Measurements from ENCODE around the gene APOBEC3G. TPM values are rescaled to one million over a fixed set of nuclear protein-coding genes. Genes with fewer than 3 reads are reported as not detected.

APOBEC3G gene
- total and polyA plus RNA-seq, 2 of the 4 experiments (the other 2 are of a cell fraction): 5.3 to 7.0 TPM

GRCh38 chr22:39132281-39132680 is 55.2 kb downstream of the APOBEC3G start:
- no peak overlapping the region for H3K56ac ChIP-seq (ENCODE audit: extremely low read depth, insufficient read depth, low read length)
- H2BK15ac ChIP-seq (ENCODE audit: low read depth, low read length): no peak overlapping the region
- no peak overlapping the region for H2BK5ac ChIP-seq (ENCODE audit: low read depth, low read length, poor library complexity, severe bottlenecking)
- ChIA-PET CTCF (interaction anchor here (2.2 kb wide), 1 partner anchor 11 kb away, joined by 7 read pairs; no protein-coding TSS in a partner anchor), POLR2A (ENCODE audit: unreplicated experiment) (no interaction called here)
- H2AK9ac ChIP-seq (replicated peaks; ENCODE audit: low read depth, low read length, poor library complexity): peak overlapping the region; percentile 45
- WGBS, 2 experiments (ENCODE audit: extremely low coverage in 2 of 2, insufficient read length in 1 of 2): no CpG with 5 or more reads among the region's 6 CpGs
- no peak overlapping the region for H3K4me2 ChIP-seq (ENCODE audit: low read depth, low read length)
- intact Hi-C loops (cut with micrococcal nuclease): no loop called here
- no peak overlapping the region for H3K23ac ChIP-seq (ENCODE audit: low read depth, low read length)
- no peak overlapping the region for H4K8ac ChIP-seq (ENCODE audit: low read depth in 2 of 2, low read length in 2 of 2)
- no peak overlapping the region for H2BK20ac ChIP-seq (ENCODE audit: low read depth, low read length)
- no peak for TF ChIP-seq CTCF (conservative IDR thresholded peaks at IDR 0.05; ENCODE audit: low read depth, low read length)
- TF ChIP-seq CHD1 (IDR thresholded peaks at IDR 0.05; ENCODE audit: low read depth, low read length): no peak
- no peak for TF ChIP-seq ELK1 (IDR thresholded peaks at IDR 0.05; ENCODE audit: borderline replicate concordance, low read depth, low read length)
- no peak for TF ChIP-seq MXI1 (IDR thresholded peaks at IDR 0.05; ENCODE audit: borderline replicate concordance, low read depth, low read length)
- no peak for TF ChIP-seq USF2 (IDR thresholded peaks at IDR 0.05; ENCODE audit: low read depth, low read length)
- no peak for TF ChIP-seq RAD21 (IDR thresholded peaks at IDR 0.05; ENCODE audit: low read length)
- no peak for TF ChIP-seq NFE2L2 (IDR thresholded peaks at IDR 0.05; ENCODE audit: low read depth, low read length)
- TF ChIP-seq MAZ (IDR thresholded peaks at IDR 0.05; ENCODE audit: borderline replicate concordance, low read depth, low read length): no peak
- no peak for TF ChIP-seq BHLHE40 (IDR thresholded peaks at IDR 0.05; ENCODE audit: low read depth, low read length)
- TF ChIP-seq RFX5 (IDR thresholded peaks at IDR 0.05; ENCODE audit: low read depth, low read length): no peak
- no peak for TF ChIP-seq POLR2A (IDR thresholded peaks at IDR 0.05; ENCODE audit: low read depth, low read length)
- TF ChIP-seq SMC3 (IDR thresholded peaks at IDR 0.05; ENCODE audit: low read depth, low read length): no peak
- no peak for TF ChIP-seq CEBPB (IDR thresholded peaks at IDR 0.05; ENCODE audit: low read depth, low read length)
- TF ChIP-seq MAFK (IDR thresholded peaks at IDR 0.05; ENCODE audit: low read depth, low read length): no peak
- no peak for TF ChIP-seq FOS (IDR thresholded peaks at IDR 0.05; ENCODE audit: low read depth, low read length)
- no peak for TF ChIP-seq RCOR1 (IDR thresholded peaks at IDR 0.05; ENCODE audit: insufficient replicate concordance, low read length)
- H3K14ac ChIP-seq (replicated peaks; ENCODE audit: low read depth, low read length): no peak overlapping the region
- dilution Hi-C loops (cut with HindIII; ENCODE audit: low sequenced_read_pairs, unreplicated experiment): no loop called here
- H3K27ac ChIP-seq (ENCODE audit: insufficient read depth, low read length): no peak overlapping the region
- H4K5ac ChIP-seq (ENCODE audit: low read depth, low read length): no peak overlapping the region
- H3K4me3 ChIP-seq (ENCODE audit: insufficient read depth, low read depth, low read length): no peak overlapping the region
- H3K36me3 ChIP-seq (ENCODE audit: control insufficient read depth, insufficient read depth, low read length): no peaks in the 10 kb centered on the region
- H3K4me1 ChIP-seq (ENCODE audit: control insufficient read depth, insufficient read depth, low read length): peaks cover 8% of the 10 kb centered on the region
- no peak overlapping the region for H4K91ac ChIP-seq (ENCODE audit: insufficient read depth, low read depth, low read length)
- DNase-seq (no peak), ATAC-seq (ENCODE audit: low read depth) (no peak)
- no peaks in the 10 kb centered on the region for H3K79me1 ChIP-seq (ENCODE audit: low read depth in 1 of 2, low read length in 2 of 2)
- no peaks in the 10 kb centered on the region for H4K20me1 ChIP-seq (ENCODE audit: insufficient read depth, low read length)
- no peaks in the 10 kb centered on the region for H3K9me3 ChIP-seq (ENCODE audit: control insufficient read depth, insufficient read depth, low read length)
- no peak overlapping the region for H3K9ac ChIP-seq (ENCODE audit: low read depth, low read length)
- in situ Hi-C loops (cut with MboI; ENCODE audit: low sequenced_read_pairs): no loop called here
- no peaks in the 10 kb centered on the region for H3K27me3 ChIP-seq (ENCODE audit: control insufficient read depth, insufficient read depth, low read length)
- H2AK5ac ChIP-seq (ENCODE audit: low read depth, low read length): no peak overlapping the region
- no peak overlapping the region for H3K18ac ChIP-seq (ENCODE audit: low read depth, low read length)
- no peak overlapping the region for H3K4ac ChIP-seq (ENCODE audit: low read depth, low read length)
- BruUV-seq (replicated peaks): no TSS peak
- no peaks in the 10 kb centered on the region for H3K9me1 ChIP-seq (ENCODE audit: insufficient read depth, low read length)
- H2AFZ ChIP-seq (replicated peaks; ENCODE audit: low read length, poor library complexity): no peak overlapping the region
- H2BK120ac ChIP-seq (ENCODE audit: low read depth, low read length): no peak overlapping the region
